ENCODE data around the gene SLC17A1. TPM values are rescaled to one million over a fixed set of nuclear protein-coding genes. Genes with fewer than 3 reads are reported as not detected.

SLC17A1 gene
- total RNA-seq, 1 experiment from 2014 or later: 0.24 TPM

GRCh38 chr6:25835442-25836283 lies 3.8 kb upstream of the SLC17A1 start:
- in situ Hi-C loops (cut with HindIII; ENCODE audit: low pct_unique_long_range_greater_than_20kb, low sequenced_read_pairs): no loop called here
- no peak for DNase-seq (ENCODE audit: low read depth)

DNA sequence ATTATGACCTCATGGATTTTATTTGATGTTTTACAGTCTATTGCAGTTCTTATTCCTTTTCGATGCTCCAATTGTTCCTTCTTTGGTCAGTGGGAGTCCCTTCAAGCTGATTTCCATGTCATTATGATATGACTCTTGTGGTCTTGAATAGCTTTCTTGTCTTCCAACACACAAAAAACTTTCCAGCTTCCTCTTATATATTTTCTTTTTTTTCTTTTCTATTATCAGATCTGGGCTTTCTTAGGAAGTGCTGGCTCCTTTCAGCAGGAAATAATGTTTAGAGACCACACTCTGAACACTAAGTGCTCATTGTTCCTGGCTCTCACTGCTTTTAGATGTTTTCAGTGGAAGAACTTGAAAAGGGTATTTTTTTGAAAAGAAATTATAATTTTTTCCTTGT lies 3.1 kb upstream of the SLC17A1 start:
- in situ Hi-C loops (cut with HindIII; ENCODE audit: low pct_unique_long_range_greater_than_20kb, low sequenced_read_pairs): no loop called here

GRCh38 chr6:25833136-25833535 lies 1.3 kb upstream of the SLC17A1 start:
- DNase-seq (ENCODE audit: low read depth): no peak
- in situ Hi-C loops (cut with HindIII; ENCODE audit: low pct_unique_long_range_greater_than_20kb, low sequenced_read_pairs): no loop called here

More for the DNA sequence above, 3.1 kb upstream of the SLC17A1 start:
- DNase-seq (ENCODE audit: low read depth): no peak

DNA sequence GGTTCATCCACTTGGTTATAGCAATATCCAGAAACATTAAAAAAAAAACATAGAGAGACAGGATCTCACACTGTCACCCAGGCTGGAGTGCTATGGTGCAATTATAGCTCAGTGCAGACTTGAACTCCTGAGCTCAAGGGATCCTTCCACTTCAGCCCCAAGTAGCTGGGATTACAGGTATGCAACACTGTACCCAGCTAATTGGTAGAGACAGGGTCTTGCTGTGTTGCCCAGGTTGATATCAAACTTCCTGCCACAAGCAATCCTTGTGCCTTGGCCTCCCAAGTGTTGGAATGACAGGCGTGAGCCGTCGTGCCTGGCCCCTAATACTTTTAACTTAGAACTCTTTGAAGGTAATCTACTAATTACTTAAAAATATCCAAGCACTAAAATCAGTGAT lies 818 bp upstream of the SLC17A1 start:
- no peak for DNase-seq (ENCODE audit: low read depth)
- in situ Hi-C loops (cut with HindIII; ENCODE audit: low pct_unique_long_range_greater_than_20kb, low sequenced_read_pairs): no loop called here

DNA sequence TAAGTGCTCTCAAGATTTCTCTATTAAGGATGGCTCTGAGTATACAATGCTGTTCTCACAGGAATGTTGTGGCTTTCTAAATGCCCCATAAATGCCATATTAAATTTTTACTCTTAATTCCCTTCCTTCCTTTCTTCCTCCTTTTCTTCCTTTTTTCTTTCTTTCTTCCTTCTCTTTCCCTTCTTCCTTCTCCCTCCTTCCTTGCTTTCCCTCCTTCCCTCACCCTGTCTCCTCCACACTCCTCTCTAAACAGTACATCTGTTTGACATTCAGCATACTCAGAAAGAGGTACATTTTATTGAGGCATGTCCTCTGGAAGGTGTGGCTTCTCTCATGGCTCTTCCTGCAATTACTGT lies 433 bp upstream of the SLC17A1 start:
- in situ Hi-C loops (cut with HindIII; ENCODE audit: low pct_unique_long_range_greater_than_20kb, low sequenced_read_pairs): no loop called here
- no peak for DNase-seq (ENCODE audit: low read depth)

DNA sequence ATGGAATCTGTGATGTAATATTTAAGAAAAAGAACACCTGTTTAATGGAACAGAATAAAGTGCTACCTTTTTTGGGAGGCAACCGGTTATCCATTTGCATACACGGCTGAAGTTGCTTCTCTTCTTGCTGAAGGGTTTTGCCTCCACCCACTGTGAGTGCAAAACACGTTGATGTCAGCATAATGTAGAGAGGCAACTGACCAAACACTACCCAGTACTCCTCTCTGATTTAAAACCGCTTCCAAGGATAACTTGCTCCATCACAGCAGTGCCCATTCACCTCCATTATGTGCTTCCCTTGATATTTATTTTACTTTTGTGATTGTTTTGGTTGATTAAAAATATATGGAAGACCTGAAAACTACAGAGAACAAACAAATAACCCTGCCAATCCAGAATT lies 1.4 kb downstream of the SLC17A1 start:
- DNase-seq (ENCODE audit: low read depth): no peak
- in situ Hi-C loops (cut with HindIII; ENCODE audit: low pct_unique_long_range_greater_than_20kb, low sequenced_read_pairs): no loop called here

DNA sequence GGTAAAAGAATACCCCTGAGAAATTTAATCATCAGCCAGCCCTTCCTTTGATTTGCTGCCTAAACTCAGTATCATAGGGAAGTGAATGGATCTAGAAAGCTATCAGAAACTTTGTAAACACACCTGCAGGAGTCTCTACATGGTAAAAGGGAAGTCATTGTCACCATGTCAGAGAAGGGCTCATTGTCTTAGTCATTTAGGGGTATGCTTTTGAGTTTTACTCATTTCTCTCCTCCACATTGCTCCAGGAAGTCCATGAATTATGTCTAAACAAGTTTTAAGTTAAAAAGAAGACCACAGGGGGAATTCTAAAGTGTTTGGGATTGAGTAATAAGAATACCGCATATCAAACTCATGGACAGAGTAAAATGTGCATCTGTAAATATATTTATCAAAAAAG lies 2.5 kb downstream of the SLC17A1 start:
- no peak for DNase-seq (ENCODE audit: low read depth)
- in situ Hi-C loops (cut with HindIII; ENCODE audit: low pct_unique_long_range_greater_than_20kb, low sequenced_read_pairs): no loop called here

DNA sequence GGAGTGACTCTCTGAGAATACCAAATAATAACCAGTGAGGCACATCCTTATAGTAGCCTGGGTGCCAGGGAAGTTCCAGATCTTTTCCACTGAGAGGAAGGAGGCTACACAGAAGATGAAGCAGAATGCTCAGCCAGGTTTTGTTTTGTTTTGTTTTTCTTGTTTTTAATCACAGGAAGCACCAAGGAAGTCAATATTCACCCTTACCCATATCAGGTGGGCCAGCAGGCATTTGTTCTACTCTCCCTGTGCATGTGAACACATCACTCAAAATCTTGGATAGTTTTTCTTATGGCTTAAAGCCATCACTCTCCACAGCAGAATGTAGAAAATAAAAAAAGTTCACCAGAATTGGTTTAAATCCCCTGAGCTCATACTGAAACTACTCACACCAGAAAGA lies 10.5 kb downstream of the SLC17A1 start:
- in situ Hi-C loops (cut with HindIII; ENCODE audit: low pct_unique_long_range_greater_than_20kb, low sequenced_read_pairs): no loop called here

DNA sequence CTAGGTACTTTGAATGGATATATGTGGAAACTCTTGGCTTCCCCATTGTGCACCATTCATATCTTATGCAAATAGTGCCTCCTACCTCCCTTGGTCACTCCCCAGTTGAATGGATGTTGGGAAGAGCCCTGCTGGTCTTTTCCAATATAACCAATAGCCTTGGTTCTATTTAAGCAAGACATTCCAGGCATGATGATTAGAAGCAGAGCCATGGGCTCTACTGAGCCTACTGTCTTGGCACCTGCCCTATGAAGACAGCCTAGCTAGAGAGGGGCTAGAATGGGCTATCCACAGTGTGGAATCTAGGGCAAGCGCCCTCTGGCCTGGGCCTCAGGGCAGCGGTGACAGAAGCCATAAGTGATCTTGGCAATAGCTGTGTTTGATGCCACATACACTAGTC lies 15.6 kb downstream of the SLC17A1 start:
- DNase-seq (ENCODE audit: low read depth): no peak
- in situ Hi-C loops (cut with HindIII; ENCODE audit: low pct_unique_long_range_greater_than_20kb, low sequenced_read_pairs): no loop called here

More for the DNA sequence above, 10.5 kb downstream of the SLC17A1 start:
- DNase-seq (ENCODE audit: low read depth): no peak

DNA sequence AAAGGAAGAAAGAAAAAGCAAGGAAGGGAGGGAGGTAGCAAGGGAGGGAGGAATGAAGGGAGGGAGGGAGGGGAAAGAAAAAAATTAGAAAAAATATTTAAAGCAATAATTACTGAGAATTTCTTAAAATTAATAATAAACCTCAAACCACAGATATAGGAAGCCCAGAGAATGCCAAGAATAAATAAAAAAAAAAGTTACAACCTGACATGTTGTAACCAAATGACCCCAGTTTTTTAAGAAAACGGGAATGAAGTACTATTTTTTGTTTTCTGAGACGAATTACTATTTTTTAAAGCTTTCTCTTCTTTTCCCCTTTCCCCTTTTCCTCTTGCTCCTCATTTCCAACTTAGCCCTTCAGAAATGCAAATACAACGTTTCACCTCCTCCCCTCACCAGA lies 16.7 kb downstream of the SLC17A1 start:
- no peak for DNase-seq (ENCODE audit: low read depth)
- in situ Hi-C loops (cut with HindIII; ENCODE audit: low pct_unique_long_range_greater_than_20kb, low sequenced_read_pairs): no loop called here

GRCh38 chr6:25804804-25805203 lies 27.0 kb downstream of the SLC17A1 start:
- DNase-seq (ENCODE audit: low read depth): no peak
- in situ Hi-C loops (cut with HindIII; ENCODE audit: low pct_unique_long_range_greater_than_20kb, low sequenced_read_pairs): no loop called here

GRCh38 chr6:25801436-25801835 lies 30.4 kb downstream of the SLC17A1 start:
- no peak for DNase-seq (ENCODE audit: low read depth)
- in situ Hi-C loops (cut with HindIII; ENCODE audit: low pct_unique_long_range_greater_than_20kb, low sequenced_read_pairs): no loop called here

GRCh38 chr6:25794784-25795183 lies 37.1 kb downstream of the SLC17A1 start:
- DNase-seq (ENCODE audit: low read depth): no peak
- in situ Hi-C loops (cut with HindIII; ENCODE audit: low pct_unique_long_range_greater_than_20kb, low sequenced_read_pairs): no loop called here

DNA sequence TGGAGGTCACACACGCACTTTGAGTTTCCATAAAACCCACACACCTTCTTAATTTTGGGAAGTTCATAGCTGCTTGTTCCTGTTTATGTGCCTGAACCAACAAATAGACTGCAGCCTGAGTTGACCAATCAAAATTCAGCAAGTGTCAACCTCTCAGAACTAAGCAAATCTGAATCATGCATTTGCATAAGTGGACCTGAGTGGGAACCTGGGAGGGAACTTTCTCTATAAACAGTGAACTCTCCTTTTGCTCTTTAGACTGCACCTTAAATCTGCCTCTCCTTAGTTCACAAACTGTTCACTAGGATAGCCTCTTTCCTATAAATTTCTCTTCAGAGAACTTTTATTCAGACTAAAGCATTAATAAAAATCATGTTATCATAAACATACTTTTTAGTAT lies 37.9 kb downstream of the SLC17A1 start:
- DNase-seq (ENCODE audit: low read depth): no peak
- in situ Hi-C loops (cut with HindIII; ENCODE audit: low pct_unique_long_range_greater_than_20kb, low sequenced_read_pairs): no loop called here

DNA sequence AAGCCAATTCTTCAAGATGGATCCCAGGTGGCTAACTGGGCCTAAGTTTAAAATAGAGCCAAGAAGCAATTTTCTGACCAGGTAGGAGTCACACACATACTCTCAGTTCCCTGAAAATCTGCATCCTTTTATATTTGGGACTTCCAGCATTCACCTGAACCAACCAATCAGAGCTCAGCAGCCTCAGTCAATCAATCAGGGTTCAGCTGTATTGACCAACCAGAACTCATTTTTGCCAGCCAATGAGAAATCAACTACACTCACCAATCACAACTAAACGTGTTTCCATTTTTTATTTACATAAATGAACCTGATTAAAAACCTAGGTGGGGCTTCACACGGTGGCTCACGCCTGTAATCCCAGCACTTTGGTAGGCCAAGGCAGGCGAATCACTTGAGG lies 39.8 kb downstream of the SLC17A1 start:
- no peak for DNase-seq (ENCODE audit: low read depth)
- in situ Hi-C loops (cut with HindIII; ENCODE audit: low pct_unique_long_range_greater_than_20kb, low sequenced_read_pairs): no loop called here

DNA sequence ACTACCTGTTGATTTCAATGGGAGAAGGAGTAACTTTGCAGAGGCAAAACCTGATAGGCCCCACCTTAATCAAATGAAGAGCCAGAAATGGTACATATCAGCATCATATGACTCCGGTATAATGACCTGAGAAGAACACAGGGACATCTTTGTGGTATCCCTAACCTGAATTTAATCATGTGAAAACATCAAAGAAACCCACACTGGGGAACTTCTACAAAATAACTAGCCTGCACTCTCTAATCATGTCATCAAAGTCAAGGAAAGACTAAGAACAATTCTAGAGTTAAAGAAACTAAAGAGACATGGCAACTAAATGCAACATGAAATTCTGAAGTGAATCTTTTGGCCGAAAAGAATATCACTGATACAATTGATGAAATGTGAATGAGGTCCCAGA lies 42.4 kb downstream of the SLC17A1 start:
- no peak for DNase-seq (ENCODE audit: low read depth)
- in situ Hi-C loops (cut with HindIII; ENCODE audit: low pct_unique_long_range_greater_than_20kb, low sequenced_read_pairs): no loop called here

GRCh38 chr6:25788305-25788922 lies 43.4 kb downstream of the SLC17A1 start:
- in situ Hi-C loops (cut with HindIII; ENCODE audit: low pct_unique_long_range_greater_than_20kb, low sequenced_read_pairs): no loop called here
- DNase-seq (ENCODE audit: low read depth): peak; percentile 25

DNA sequence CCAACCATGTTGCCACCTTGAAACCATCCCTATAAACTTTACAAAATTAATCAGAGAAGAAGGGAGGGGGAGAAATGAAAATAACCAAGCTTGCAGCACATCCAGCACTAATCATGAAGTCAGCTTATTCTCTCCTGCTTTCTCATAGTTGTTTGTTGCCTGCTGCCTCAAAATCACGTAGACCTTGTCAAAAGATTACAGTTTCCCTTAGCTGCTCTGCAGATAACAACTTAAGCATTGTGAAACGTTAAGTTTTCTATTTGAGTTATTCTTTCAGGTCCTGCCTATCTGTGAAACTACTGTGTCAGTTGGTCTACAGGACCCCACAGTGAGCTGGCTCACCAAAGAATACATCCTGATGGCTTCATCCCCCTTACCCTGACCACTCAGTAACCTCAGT lies 44.4 kb downstream of the SLC17A1 start:
- in situ Hi-C loops (cut with HindIII; ENCODE audit: low pct_unique_long_range_greater_than_20kb, low sequenced_read_pairs): no loop called here
- no peak for DNase-seq (ENCODE audit: low read depth)

DNA sequence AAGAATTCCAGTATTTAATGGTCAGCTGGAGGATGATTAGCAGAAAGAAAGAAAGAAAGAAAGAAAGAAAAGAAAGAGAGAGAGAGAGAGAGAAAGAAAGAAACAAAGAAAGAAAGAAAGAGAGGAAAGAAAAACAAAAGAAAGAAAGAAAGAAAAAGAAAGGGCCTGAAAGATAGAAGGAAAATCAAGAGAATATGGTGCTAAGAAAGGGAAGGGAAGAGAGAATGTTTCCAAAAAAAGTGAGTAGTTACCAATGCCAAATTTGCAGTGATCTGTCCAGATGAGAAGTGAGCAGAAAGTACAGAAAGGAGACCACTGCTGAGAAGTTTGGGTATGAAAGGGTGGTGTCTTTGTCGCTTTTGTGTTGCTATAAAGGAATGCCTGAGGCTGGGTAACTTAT lies 50.7 kb downstream of the SLC17A1 start:
- in situ Hi-C loops (cut with HindIII; ENCODE audit: low pct_unique_long_range_greater_than_20kb, low sequenced_read_pairs): no loop called here
- no peak for DNase-seq (ENCODE audit: low read depth)

Data from Caki2 (cell line).